ENCODE results near the gene ZSWIM6.

Gene ZSWIM6

GRCh38 chr5:61306531-61307131 is 25.4 kb upstream of the ZSWIM6 start:
- 92% methylated on average over 2 of the region's 5 CpGs for WGBS (ENCODE audit: insufficient coverage)
- POLR2A ChIA-PET, result interaction anchor here (0.5 kb wide), 1 partner anchor 59 kb away, joined by 3 read pairs; no protein-coding TSS in a partner anchor

GRCh38 chr5:61307191-61307590 is 24.9 kb upstream of the ZSWIM6 start:
- no peak for DNase-seq
- Histone ChIP-seq H3K36me3 (ENCODE audit: control insufficient read depth in 4 of 4, insufficient read depth in 4 of 4, low read length in 3 of 4) (no peaks in the 10 kb centered on the region), H3K4me3 (ENCODE audit: control insufficient read depth in 1 of 7, extremely low read depth in 1 of 7, insufficient read depth in 4 of 7, low read depth in 2 of 7, low read length in 6 of 7) (no peak overlapping the region), H3K9me3 (ENCODE audit: control extremely low read depth in 1 of 5, control insufficient read depth in 4 of 5, insufficient read depth in 2 of 5, low read depth in 1 of 5, low read length in 4 of 5) (no peaks in the 10 kb centered on the region), H3K27me3 (replicated peaks in 2 of 5; ENCODE audit: control insufficient read depth in 4 of 5, insufficient read depth in 5 of 5, low read length in 4 of 5) (no peaks in the 10 kb centered on the region), H3K4me1 (ENCODE audit: control extremely low read depth in 1 of 4, control insufficient read depth in 4 of 4, insufficient read depth in 4 of 4, low read length in 3 of 4) (peaks cover 0 to 10% (median 2%) of the 10 kb centered on the region in 4 experiments), H3K27ac (ENCODE audit: insufficient read depth in 1 of 2, low read depth in 1 of 2, low read length in 2 of 2, poor library complexity in 1 of 2, severe bottlenecking in 2 of 2) (no peak overlapping the region)
- POLR2A ChIA-PET, result no interaction called here
- WGBS (ENCODE audit: insufficient coverage), result no CpG with 5 or more reads among the region's 3 CpGs
- CTCF ChIA-PET, result interaction anchor here (0.7 to 1.1 kb wide), 2 partner anchors 14 to 24 kb away, joined by 3 read pairs; no protein-coding TSS in a partner anchor

More at GRCh38 chr5:61306531-61307131, 25.4 kb upstream of the ZSWIM6 start:
- no peak overlapping the region for H3K27ac ChIP-seq (ENCODE audit: insufficient read depth in 1 of 2, low read depth in 1 of 2, low read length in 2 of 2, poor library complexity in 1 of 2, severe bottlenecking in 2 of 2)
- no peak overlapping the region for H3K4me3 ChIP-seq (ENCODE audit: control insufficient read depth in 1 of 7, extremely low read depth in 1 of 7, insufficient read depth in 4 of 7, low read depth in 2 of 7, low read length in 6 of 7)
- H3K27me3 ChIP-seq (replicated peaks in 2 of 5; ENCODE audit: control insufficient read depth in 4 of 5, insufficient read depth in 5 of 5, low read length in 4 of 5), result no peaks in the 10 kb centered on the region
- H3K4me1 ChIP-seq (ENCODE audit: control extremely low read depth in 1 of 4, control insufficient read depth in 4 of 4, insufficient read depth in 4 of 4, low read length in 3 of 4), result peaks cover 0 to 10% (median 2%) of the 10 kb centered on the region in 4 experiments
- CTCF ChIA-PET, result interaction anchor here (0.7 to 1.1 kb wide), 2 partner anchors 15 to 25 kb away, joined by 3 read pairs; no protein-coding TSS in a partner anchor
- H3K36me3 ChIP-seq (ENCODE audit: control insufficient read depth in 4 of 4, insufficient read depth in 4 of 4, low read length in 3 of 4), result no peaks in the 10 kb centered on the region
- no peaks in the 10 kb centered on the region for H3K9me3 ChIP-seq (ENCODE audit: control extremely low read depth in 1 of 5, control insufficient read depth in 4 of 5, insufficient read depth in 2 of 5, low read depth in 1 of 5, low read length in 4 of 5)
- no peak for DNase-seq

GRCh38 chr5:61307611-61308010 is 24.4 kb upstream of the ZSWIM6 start:
- CTCF ChIA-PET, result interaction anchor here (0.8 kb wide), 1 partner anchor 13 kb away, joined by 3 read pairs; no protein-coding TSS in a partner anchor
- no peak overlapping the region for H3K4me3 ChIP-seq (ENCODE audit: control insufficient read depth in 1 of 7, extremely low read depth in 1 of 7, insufficient read depth in 4 of 7, low read depth in 2 of 7, low read length in 6 of 7)
- POLR2A ChIA-PET, result no interaction called here

GRCh38 chr5:61308712-61309111 is 23.3 kb upstream of the ZSWIM6 start:
- no peaks in the 10 kb centered on the region for H3K27me3 ChIP-seq (replicated peaks in 2 of 5; ENCODE audit: control insufficient read depth in 4 of 5, insufficient read depth in 5 of 5, low read length in 4 of 5)
- H3K4me1 ChIP-seq (ENCODE audit: control extremely low read depth in 1 of 4, control insufficient read depth in 4 of 4, insufficient read depth in 4 of 4, low read length in 3 of 4), result peaks cover 0 to 7% (median 3%) of the 10 kb centered on the region in 4 experiments
- no peaks in the 10 kb centered on the region for H3K36me3 ChIP-seq (ENCODE audit: control insufficient read depth in 4 of 4, insufficient read depth in 4 of 4, low read length in 3 of 4)
- WGBS (ENCODE audit: insufficient coverage), result 100% methylated on average over 1 of the region's 1 CpG
- H3K27ac ChIP-seq (ENCODE audit: insufficient read depth in 1 of 2, low read depth in 1 of 2, low read length in 2 of 2, poor library complexity in 1 of 2, severe bottlenecking in 2 of 2), result no peak overlapping the region
- DNase-seq, result no peak
- H3K4me3 ChIP-seq (ENCODE audit: control insufficient read depth in 1 of 7, extremely low read depth in 1 of 7, insufficient read depth in 4 of 7, low read depth in 2 of 7, low read length in 6 of 7), result no peak overlapping the region
- H3K9me3 ChIP-seq (ENCODE audit: control extremely low read depth in 1 of 5, control insufficient read depth in 4 of 5, insufficient read depth in 2 of 5, low read depth in 1 of 5, low read length in 4 of 5), result no peaks in the 10 kb centered on the region
- CTCF ChIA-PET, result interaction anchor here (0.8 to 1.0 kb wide), 3 partner anchors 12 to 35 kb away, joined by 3 read pairs; no protein-coding TSS in a partner anchor
- POLR2A ChIA-PET, result interaction anchor here (1.0 kb wide), 1 partner anchor 22 kb away, joined by 5 read pairs; no protein-coding TSS in a partner anchor

More at GRCh38 chr5:61307611-61308010, 24.4 kb upstream of the ZSWIM6 start:
- Histone ChIP-seq H3K4me1 (ENCODE audit: control extremely low read depth in 1 of 4, control insufficient read depth in 4 of 4, insufficient read depth in 4 of 4, low read length in 3 of 4) (peaks cover 0 to 10% (median 2%) of the 10 kb centered on the region in 4 experiments), H3K36me3 (ENCODE audit: control insufficient read depth in 4 of 4, insufficient read depth in 4 of 4, low read length in 3 of 4) (no peaks in the 10 kb centered on the region), H3K9me3 (ENCODE audit: control extremely low read depth in 1 of 5, control insufficient read depth in 4 of 5, insufficient read depth in 2 of 5, low read depth in 1 of 5, low read length in 4 of 5) (no peaks in the 10 kb centered on the region), H3K27ac (ENCODE audit: insufficient read depth in 1 of 2, low read depth in 1 of 2, low read length in 2 of 2, poor library complexity in 1 of 2, severe bottlenecking in 2 of 2) (no peak overlapping the region), H3K27me3 (replicated peaks in 2 of 5; ENCODE audit: control insufficient read depth in 4 of 5, insufficient read depth in 5 of 5, low read length in 4 of 5) (no peaks in the 10 kb centered on the region)
- no peak for DNase-seq
- no CpG with 5 or more reads among the region's 1 CpG for WGBS (ENCODE audit: insufficient coverage)

- Histone ChIP-seq H3K27me3 (replicated peaks in 2 of 5; ENCODE audit: control insufficient read depth in 4 of 5, insufficient read depth in 5 of 5, low read length in 4 of 5) (no peaks in the 10 kb centered on the region), H3K36me3 (ENCODE audit: control insufficient read depth in 4 of 4, insufficient read depth in 4 of 4, low read length in 3 of 4) (no peaks in the 10 kb centered on the region), H3K4me1 (ENCODE audit: control extremely low read depth in 1 of 4, control insufficient read depth in 4 of 4, insufficient read depth in 4 of 4, low read length in 3 of 4) (peaks cover under 1 to 11% (median 7%) of the 10 kb centered on the region in 4 experiments), H3K4me3 (ENCODE audit: control insufficient read depth in 1 of 7, extremely low read depth in 1 of 7, insufficient read depth in 4 of 7, low read depth in 2 of 7, low read length in 6 of 7) (no peak overlapping the region), H3K27ac (ENCODE audit: insufficient read depth in 1 of 2, low read depth in 1 of 2, low read length in 2 of 2, poor library complexity in 1 of 2, severe bottlenecking in 2 of 2) (no peak overlapping the region), H3K9me3 (ENCODE audit: control extremely low read depth in 1 of 5, control insufficient read depth in 4 of 5, insufficient read depth in 2 of 5, low read depth in 1 of 5, low read length in 4 of 5) (no peaks in the 10 kb centered on the region)
- WGBS (ENCODE audit: insufficient coverage), result 100% methylated on average over 5 of the region's 5 CpGs
- POLR2A ChIA-PET, result interaction anchor here (1.0 kb wide), 1 partner anchor 22 kb away, joined by 5 read pairs; no protein-coding TSS in a partner anchor
- CTCF ChIA-PET, result interaction anchor here (1.0 kb wide), 2 partner anchors 18 to 36 kb away, joined by 3 read pairs; no protein-coding TSS in a partner anchor
- no peak for DNase-seq
These were observed 22.9 kb upstream of the ZSWIM6 start for GRCh38 chr5:61309115-61309514.

- Histone ChIP-seq H3K4me1 (ENCODE audit: control extremely low read depth in 1 of 4, control insufficient read depth in 4 of 4, insufficient read depth in 4 of 4, low read length in 3 of 4) (peaks cover 5 to 19% (median 12%) of the 10 kb centered on the region in 4 experiments), H3K27ac (ENCODE audit: insufficient read depth in 1 of 2, low read depth in 1 of 2, low read length in 2 of 2, poor library complexity in 1 of 2, severe bottlenecking in 2 of 2) (no peak overlapping the region), H3K4me3 (ENCODE audit: control insufficient read depth in 1 of 7, extremely low read depth in 1 of 7, insufficient read depth in 4 of 7, low read depth in 2 of 7, low read length in 6 of 7) (no peak overlapping the region), H3K9me3 (ENCODE audit: control extremely low read depth in 1 of 5, control insufficient read depth in 4 of 5, insufficient read depth in 2 of 5, low read depth in 1 of 5, low read length in 4 of 5) (no peaks in the 10 kb centered on the region), H3K36me3 (ENCODE audit: control insufficient read depth in 4 of 4, insufficient read depth in 4 of 4, low read length in 3 of 4) (no peaks in the 10 kb centered on the region), H3K27me3 (replicated peaks in 2 of 5; ENCODE audit: control insufficient read depth in 4 of 5, insufficient read depth in 5 of 5, low read length in 4 of 5) (no peaks in the 10 kb centered on the region)
- POLR2A ChIA-PET, result no interaction called here
- 71% methylated on average over 4 of the region's 5 CpGs for WGBS (ENCODE audit: insufficient coverage)
- no peak for DNase-seq
- CTCF ChIA-PET, result interaction anchor here (1.0 to 1.5 kb wide), 5 partner anchors 11 to 44 kb away, joined by 3 to 5 read pairs (median 4); no protein-coding TSS in a partner anchor
These were observed 20.9 kb upstream of the ZSWIM6 start for GRCh38 chr5:61311056-61311610.

All from common myeloid progenitor, CD34-positive (primary cell).